ENCODE data around the gene FUZ.
A peak's percentile ranks its signal among the peaks of the same experiment; 100 is the strongest.

Gene FUZ

DNA sequence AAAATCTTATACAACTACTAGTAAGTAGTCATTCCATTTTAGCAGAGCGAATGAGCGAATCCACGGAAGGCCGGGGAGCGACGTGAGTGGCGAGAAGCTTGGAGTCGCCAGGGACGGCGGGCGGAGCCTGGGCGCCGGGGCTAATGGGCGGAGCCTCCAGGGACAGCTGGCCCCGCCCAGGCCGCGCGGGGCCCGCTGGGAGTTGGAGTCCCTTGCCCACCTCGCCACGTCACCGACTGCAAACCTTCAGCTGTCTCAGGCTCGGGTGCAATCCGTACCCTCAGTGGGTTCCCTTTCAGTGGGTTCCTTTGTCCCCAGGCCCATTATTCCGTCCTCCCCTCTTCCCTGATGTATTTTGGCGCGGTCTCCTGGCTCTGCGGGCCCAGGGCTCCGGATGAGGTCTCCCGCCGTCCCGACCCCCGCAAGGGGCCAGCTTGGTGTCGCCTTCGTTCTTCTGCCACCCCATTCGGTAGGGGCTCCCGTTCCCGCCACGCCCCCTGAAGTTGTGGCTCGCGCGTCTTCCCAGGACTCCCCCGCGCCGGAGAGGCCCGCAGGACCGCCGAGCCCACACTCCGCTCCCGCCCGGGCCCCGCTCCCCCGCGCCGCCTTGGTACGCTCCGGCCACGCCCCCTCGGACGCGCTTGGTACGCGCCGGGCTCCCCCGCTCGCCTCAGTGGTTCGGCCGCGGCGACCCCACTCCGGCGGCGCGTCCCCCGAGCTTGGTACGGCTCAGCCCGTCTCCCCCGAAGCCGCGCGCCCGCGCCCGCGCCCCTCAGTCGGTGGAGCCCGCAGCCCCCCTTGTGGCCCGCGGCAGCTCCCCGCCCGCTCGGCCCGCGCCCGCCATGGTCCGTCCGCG, 37.6 kb upstream of the FUZ start, which contains the start of gene PTOV1:
Gene PTOV1, plus strand, starts transcription at position 673 of the 856 bp plus-strand sequence.
- DNase-seq = peak; percentile 92

GRCh38 chr19:49850221-49850486, 37.1 kb upstream of the FUZ start:
- DNase-seq = no peak

- no peak for DNase-seq
Measured at GRCh38 chr19:49849433-49850220, 36.5 kb upstream of the FUZ start.

GRCh38 chr19:49848938-49849337, 35.8 kb upstream of the FUZ start:
- DNase-seq = no peak

DNA sequence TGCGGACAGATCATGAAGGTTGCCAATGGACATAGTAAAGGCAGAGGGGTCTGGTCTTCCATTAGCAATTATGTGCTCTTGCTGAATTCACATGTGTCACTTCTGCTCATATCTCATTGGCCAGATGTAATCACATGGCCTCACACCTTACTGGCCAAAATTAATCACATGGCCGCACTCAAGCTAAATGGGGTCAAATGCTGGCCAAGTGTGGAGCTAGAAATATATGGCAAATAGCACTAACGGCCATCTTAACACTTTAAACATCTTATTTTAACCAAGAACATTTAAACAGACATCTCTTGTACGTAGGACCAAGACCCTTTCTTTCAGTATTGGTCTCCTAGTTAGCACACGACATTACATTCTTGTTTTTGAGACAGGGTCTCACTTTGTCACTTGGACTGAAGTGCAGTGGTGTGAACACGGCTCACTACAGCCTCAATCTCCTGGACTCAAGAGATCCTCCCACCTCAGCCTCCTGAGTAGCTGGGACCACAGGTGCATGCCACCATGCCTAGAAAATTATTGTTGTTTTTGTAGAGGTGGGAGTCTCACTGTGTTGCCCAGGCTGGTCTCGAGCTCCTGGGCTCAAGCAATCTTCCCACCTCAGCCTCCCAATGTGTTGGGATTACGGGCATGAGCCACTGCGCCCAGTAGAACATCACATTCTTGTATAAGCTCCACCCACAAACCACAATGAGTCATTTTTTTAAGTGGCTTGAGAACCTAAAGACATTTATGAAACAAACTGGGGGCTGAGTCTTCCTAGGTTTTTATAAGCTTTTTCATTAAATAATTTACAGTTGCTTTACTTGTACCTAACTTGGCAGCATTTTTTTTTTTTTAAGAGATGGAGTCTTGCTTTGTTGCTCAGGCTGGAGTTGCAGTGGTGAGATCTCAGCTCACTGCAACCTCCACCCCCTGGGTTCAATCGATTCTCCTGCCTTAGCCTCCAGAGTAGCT, 34.9 kb upstream of the FUZ start:
- DNase-seq = peak; percentile 92

DNA sequence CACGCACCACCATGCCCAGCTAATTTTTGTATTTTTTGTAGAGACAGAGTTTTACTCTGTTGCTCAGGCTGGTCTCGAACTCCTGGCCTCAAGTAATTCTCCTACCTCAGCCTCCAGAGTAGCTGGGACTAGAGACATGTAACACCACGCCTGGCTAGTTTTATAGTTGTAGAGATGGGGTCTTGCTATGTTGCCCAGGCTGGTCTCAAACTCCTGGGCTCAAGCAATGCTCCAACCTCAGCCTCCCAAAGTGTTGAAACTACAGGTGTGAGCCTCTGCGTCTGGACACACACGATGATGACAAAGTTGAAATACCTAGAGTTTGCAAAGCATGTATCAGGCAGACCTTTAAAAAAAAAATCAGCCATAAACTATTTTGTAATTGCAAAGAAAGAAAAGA, 33.3 kb upstream of the FUZ start:
- DNase-seq = no peak

GRCh38 chr19:49845414-49845813, 32.3 kb upstream of the FUZ start:
- DNase-seq = no peak

- DNase-seq = no peak
Measured at GRCh38 chr19:49844138-49845095, 31.3 kb upstream of the FUZ start.

GRCh38 chr19:49843265-49843664, 30.2 kb upstream of the FUZ start:
- DNase-seq = no peak

- DNase-seq = no peak
Measured at GRCh38 chr19:49840736-49841249, 27.7 kb upstream of the FUZ start.

GRCh38 chr19:49840321-49840720, 27.2 kb upstream of the FUZ start:
- no peak for DNase-seq

GRCh38 chr19:49839713-49840112, 26.6 kb upstream of the FUZ start:
- DNase-seq = no peak

GRCh38 chr19:49838885-49839588, 25.9 kb upstream of the FUZ start:
- DNase-seq = no peak

- no peak for DNase-seq
Measured at GRCh38 chr19:49837425-49837824, 24.3 kb upstream of the FUZ start.

DNA sequence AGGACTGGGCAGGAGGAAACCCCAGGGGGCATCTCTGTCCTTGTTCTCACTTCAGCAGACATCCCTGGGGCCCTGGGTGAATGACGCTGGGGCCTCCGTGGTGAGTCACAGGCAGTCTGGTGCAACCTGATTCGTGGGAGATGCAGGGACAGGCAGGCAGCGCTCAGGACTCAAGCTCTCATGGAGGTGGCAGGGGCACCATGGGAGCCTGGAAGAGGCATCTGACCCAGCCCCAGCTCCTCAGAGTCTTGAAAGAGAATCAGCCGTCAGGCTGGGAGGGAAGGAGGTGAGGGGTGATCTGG, 23.9 kb upstream of the FUZ start:
- no peak for DNase-seq

DNA sequence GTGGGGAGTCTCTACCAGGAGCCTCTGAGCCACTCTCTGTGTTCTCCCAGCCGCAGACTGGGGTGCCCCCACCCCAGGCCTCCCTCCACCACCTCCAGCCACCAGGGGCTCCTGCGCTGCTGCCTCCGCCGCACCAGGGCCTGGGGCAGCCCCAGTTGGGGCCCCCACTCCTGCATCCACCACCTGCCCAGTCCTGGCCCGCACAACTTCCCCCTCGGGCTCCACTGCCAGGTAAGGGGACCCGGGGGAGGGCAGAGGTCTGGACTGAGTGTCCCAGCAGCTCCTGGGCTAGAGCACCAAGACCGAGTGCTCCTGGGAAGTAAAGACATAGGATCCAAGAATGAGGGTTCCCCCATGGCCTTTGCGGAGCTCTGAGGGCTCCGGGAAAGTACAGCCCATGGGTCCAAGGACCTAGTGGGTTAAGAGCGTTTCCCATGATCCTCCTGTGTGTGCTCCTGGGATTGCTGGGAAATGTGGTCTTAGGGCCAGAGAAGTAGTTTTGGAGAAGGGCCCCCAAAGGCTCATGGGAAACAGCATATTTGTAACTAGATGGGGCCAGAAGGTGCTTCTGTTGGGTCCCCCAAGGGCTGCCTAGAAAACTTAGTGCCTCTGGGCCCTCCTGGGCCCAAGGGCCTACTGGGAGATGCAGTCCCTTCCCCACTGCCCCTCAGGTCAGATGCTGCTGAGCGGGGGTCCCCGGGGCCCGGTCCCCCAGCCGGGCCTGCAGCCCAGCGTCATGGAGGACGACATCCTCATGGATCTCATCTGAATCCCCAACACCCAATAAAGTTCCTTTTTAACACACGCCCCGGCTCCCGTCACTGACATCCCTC, 23.3 kb upstream of the FUZ start:
- no peak for DNase-seq

GRCh38 chr19:49835562-49835961, 22.5 kb upstream of the FUZ start:
- DNase-seq = no peak

DNA sequence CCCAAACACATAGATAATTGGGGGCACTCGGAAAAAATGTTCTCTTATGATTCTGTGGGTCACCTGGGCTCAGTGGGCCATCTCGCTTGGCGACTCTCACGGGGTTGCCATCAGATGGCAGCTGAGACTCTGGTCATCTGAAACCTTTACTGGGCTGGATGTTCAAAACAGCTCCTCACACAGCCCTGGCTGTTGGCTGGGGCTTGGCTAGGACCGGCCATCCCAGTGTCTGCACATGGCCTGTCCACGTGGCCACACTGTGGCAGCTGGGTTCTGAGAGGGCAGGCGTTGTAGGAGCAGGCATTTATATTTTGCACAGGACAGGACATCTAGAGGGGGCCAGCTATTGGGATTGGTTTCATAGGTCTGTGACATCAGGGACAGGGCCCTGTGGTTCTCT, 20.5 kb upstream of the FUZ start:
- no peak for DNase-seq

- no peak for DNase-seq
Measured at GRCh38 chr19:49832556-49832955, 19.5 kb upstream of the FUZ start.

DNA sequence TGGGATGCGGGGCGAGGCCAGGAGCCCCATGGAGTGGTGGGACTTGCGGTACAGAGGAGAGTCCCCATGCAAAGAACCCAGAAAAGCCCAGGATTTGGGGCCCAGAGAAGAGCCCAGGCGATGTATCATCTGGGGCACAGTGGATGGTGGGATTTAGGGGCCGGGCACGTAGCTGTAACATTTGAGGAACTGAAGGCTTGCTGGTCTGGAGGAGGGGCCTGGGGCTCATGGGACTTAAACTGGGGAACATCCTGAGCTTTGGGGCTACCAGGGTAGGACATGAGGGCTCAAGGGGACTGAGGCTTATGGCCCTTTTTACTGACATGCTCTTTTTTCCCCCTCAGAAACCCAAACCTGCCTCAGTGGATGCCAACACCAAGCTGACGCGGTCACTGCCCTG, 18.5 kb upstream of the FUZ start:
- no peak for DNase-seq
